MCF 10A (cell line): ENCODE measurements around the gene TATDN3. TPM values are rescaled to one million over a fixed set of nuclear protein-coding genes. Genes with fewer than 3 reads are reported as not detected.

Experiments used
- BruUV-seq: library from RNA; stranded (reverse); fragments of 400-500 nt; replicated peaks from 2 replicates; lab custom pipeline; 2021; lab: Mats Ljungman, UMichigan
- CTCF ChIA-PET: fragments of 300-600 bp; sonication (Branson Sonifier 250); formaldehyde crosslinking; extraction: SDS; loops from one replicate; lab custom pipeline; 2021; ENCODE audit warnings: antibody characterized with exemption, inconsistent platforms; lab: Yijun Ruan, JAX
- POLR2A ChIA-PET: fragments of 300-600, 350-650 bp; sonication (Branson Sonifier 250); formaldehyde crosslinking; extraction: SDS; loops from one replicate; lab custom pipeline; 2020; ENCODE audit warnings: antibody characterized with exemption, inconsistent platforms; lab: Yijun Ruan, JAX
- DNase-seq: peaks from one replicate; pipeline ENCODE4 v3.0.0-alpha.2; 2018; ENCODE audit not compliant: unreplicated experiment
- H3K27ac Mint-ChIP-seq: one replicate; pipeline ENCODE4 v1.8.0; 2022; ENCODE audit warnings: mild to moderate bottlenecking, low read depth, mixed read lengths; ENCODE audit not compliant: unreplicated experiment
- H3K27me3 Mint-ChIP-seq: one replicate; pipeline ENCODE4 v1.8.0; 2022; ENCODE audit warnings: mixed read lengths; ENCODE audit not compliant: insufficient read depth, unreplicated experiment
- H3K36me3 Mint-ChIP-seq: one replicate; pipeline ENCODE4 v1.8.0; 2022; ENCODE audit warnings: mild to moderate bottlenecking, moderate library complexity, mixed read lengths; ENCODE audit not compliant: insufficient read depth, unreplicated experiment
- H3K4me1 Mint-ChIP-seq: one replicate; pipeline ENCODE4 v1.8.0; 2022; ENCODE audit warnings: mixed read lengths; ENCODE audit not compliant: insufficient read depth, unreplicated experiment
- H3K4me3 Mint-ChIP-seq: one replicate; pipeline ENCODE4 v1.8.0; 2022; ENCODE audit warnings: mild to moderate bottlenecking, moderate library complexity, mixed read lengths; ENCODE audit not compliant: unreplicated experiment
- H3K9me3 Mint-ChIP-seq: one replicate; pipeline ENCODE4 v1.8.0; 2022; ENCODE audit warnings: mixed read lengths; ENCODE audit not compliant: unreplicated experiment
- intact Hi-C: fragments of 100-400 bp; cut with micrococcal nuclease; formaldehyde crosslinking; loops from 2 replicates; pipeline ENCODE4 v1.14.1; 2022
- total RNA-seq: library from RNA; stranded (reverse); gene quantifications from 2 replicates; pipeline ENCODE4 v1.2.3, GENCODE V29; 2022
- TF ChIP-seq, protein P1 (sequence below): fragments of 200-600 bp; IDR thresholded peaks from one replicate; pipeline ENCODE4 v1.8.0; 2022; ENCODE audit warnings: antibody characterized with exemption, mild to moderate bottlenecking; ENCODE audit not compliant: unreplicated experiment

The TATDN3 gene
- total RNA-seq, 1 experiment from 2014 or later: 31.5 TPM

DNA sequence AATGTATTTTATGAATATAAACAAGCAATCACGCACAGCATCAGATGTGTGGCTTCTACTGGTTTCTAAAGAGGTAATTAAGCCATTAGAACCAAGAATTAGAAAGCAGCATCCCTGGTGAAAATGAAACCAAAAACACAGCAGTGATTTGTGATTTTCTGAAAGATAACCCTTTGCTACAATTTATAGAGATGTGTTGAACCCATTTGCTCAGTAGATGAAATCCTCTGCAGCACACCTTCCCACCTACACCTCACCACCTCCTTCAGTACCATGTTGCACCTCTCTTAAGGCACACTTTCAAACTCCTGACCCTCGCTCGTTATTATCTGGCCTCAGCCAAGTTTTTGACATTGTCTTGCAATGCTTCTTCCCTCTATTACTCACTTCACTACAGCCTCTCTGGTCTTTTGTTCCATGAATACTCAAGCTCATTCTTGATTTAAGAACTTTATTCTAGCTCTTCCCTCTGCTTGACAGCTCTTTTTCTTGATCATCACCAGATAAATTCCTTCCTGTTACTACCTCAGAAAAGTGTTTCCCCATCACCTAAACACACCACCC, 38.7 kb upstream of the TATDN3 start:
- BruUV-seq: no TSS peak
- POLR2A ChIA-PET: interaction anchor here (1.0 to 1.4 kb wide), 5 partner anchors 9 to 276 kb away, joined by 3 to 7 read pairs (median 5); partner anchors contain the start of gene ATF3
- Mint-ChIP-seq H3K27me3 (no peaks in the 10 kb centered on the region), H3K27ac (no peak overlapping the region), H3K9me3 (no peaks in the 10 kb centered on the region), H3K4me1 (peaks cover 19% of the 10 kb centered on the region), H3K4me3 (no peak overlapping the region), H3K36me3 (peaks cover 18% of the 10 kb centered on the region)
- intact Hi-C loops: no loop called here
- TF ChIP-seq, protein P1, sequence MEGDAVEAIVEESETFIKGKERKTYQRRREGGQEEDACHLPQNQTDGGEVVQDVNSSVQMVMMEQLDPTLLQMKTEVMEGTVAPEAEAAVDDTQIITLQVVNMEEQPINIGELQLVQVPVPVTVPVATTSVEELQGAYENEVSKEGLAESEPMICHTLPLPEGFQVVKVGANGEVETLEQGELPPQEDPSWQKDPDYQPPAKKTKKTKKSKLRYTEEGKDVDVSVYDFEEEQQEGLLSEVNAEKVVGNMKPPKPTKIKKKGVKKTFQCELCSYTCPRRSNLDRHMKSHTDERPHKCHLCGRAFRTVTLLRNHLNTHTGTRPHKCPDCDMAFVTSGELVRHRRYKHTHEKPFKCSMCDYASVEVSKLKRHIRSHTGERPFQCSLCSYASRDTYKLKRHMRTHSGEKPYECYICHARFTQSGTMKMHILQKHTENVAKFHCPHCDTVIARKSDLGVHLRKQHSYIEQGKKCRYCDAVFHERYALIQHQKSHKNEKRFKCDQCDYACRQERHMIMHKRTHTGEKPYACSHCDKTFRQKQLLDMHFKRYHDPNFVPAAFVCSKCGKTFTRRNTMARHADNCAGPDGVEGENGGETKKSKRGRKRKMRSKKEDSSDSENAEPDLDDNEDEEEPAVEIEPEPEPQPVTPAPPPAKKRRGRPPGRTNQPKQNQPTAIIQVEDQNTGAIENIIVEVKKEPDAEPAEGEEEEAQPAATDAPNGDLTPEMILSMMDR: no peak
- CTCF ChIA-PET: interaction anchor here (0.9 to 14.0 kb wide), 12 partner anchors 7 to 682 kb away, joined by 3 to 156 read pairs (median 4); no protein-coding TSS in a partner anchor
- no peak for DNase-seq

DNA sequence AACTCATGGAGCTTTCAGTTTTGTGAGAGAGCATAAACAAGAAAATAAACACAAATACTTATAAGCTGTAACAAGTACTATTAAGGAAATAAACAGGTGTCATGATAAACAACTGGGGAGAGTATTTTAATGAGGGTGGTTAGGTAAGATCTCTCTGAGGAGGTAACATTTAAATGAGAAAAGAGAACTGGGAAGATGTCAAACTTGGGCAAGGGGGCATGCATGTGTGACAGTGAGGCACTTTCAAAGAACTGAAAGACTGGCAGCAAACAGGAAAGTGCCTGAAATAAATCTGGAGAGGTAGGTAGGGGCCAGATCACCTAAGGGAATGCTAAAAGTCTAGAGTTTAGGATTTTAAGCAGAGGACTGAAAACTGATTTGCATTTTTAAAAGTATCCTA, 37.9 kb upstream of the TATDN3 start:
- ChIA-PET CTCF (interaction anchor here (0.9 to 14.0 kb wide), 9 partner anchors 8 to 683 kb away, joined by 3 to 156 read pairs (median 6); no protein-coding TSS in a partner anchor), POLR2A (interaction anchor here (1.0 kb wide), 1 partner anchor 145 kb away, joined by 3 read pairs; the partner anchor contains the start of gene ATF3)
- Mint-ChIP-seq H3K27me3 (no peaks in the 10 kb centered on the region), H3K9me3 (no peaks in the 10 kb centered on the region), H3K4me3 (no peak overlapping the region), H3K27ac (no peak overlapping the region), H3K36me3 (peaks cover 18% of the 10 kb centered on the region), H3K4me1 (peaks cover 19% of the 10 kb centered on the region)
- intact Hi-C loops: no loop called here
- TF ChIP-seq, protein P1: no peak
- BruUV-seq: no TSS peak
- no peak for DNase-seq

DNA sequence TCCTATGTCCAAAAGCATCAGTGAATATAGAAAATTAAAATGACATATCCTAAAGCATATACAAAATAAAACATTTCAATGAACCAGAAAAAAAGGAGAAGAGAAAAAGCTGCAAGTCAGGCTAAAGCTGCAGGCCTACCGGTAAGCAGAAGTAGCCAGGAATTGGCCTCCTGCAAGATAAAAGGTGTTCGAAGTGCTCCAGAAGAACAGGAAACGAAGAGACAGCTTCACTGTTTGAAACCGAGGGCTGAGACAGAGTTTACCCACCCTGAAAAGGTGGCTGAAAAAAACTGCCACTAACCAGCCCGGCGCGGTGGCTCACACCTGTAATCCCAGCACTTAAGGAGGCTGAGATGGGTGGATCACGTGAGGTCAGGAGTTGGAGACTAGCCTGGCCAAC, 37.5 kb upstream of the TATDN3 start:
- intact Hi-C loops: no loop called here
- BruUV-seq: no TSS peak
- no peaks in the 10 kb centered on the region for H3K27me3 Mint-ChIP-seq
- POLR2A ChIA-PET: no interaction called here
- peaks cover 18% of the 10 kb centered on the region for H3K36me3 Mint-ChIP-seq
- no peak overlapping the region for H3K27ac Mint-ChIP-seq
- no peak overlapping the region for H3K4me3 Mint-ChIP-seq
- peaks cover 19% of the 10 kb centered on the region for H3K4me1 Mint-ChIP-seq
- no peak for DNase-seq
- TF ChIP-seq, protein P1: no peak
- no peaks in the 10 kb centered on the region for H3K9me3 Mint-ChIP-seq
- CTCF ChIA-PET: interaction anchor here (0.6 to 14.0 kb wide), 10 partner anchors 8 to 499 kb away, joined by 3 to 156 read pairs (median 6); no protein-coding TSS in a partner anchor

DNA sequence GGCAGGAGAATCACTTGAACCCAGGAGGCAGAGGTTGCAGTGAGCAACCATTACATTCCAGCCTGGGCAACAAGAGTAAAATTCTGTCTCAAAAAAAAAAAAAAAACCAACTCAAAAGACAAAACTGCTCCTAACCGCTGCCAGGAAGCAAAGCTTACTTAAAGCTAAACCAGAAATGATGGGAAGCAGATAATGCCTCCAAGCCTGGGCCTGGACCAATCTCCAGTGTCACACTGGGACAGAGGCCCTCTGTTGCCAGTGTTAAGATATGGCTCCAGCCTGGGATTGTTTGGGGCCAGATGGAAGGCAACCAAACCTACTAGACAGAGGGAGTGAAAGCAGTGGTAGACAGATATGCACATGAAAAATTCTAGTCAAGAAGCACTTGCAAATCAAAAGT, 37.0 kb upstream of the TATDN3 start:
- ChIA-PET POLR2A (interaction anchor here (1.2 kb wide), 1 partner anchor 285 kb away, joined by 5 read pairs; no protein-coding TSS in a partner anchor), CTCF (interaction anchor here (0.6 to 14.0 kb wide), 10 partner anchors 9 to 499 kb away, joined by 3 to 156 read pairs (median 5); no protein-coding TSS in a partner anchor)
- Mint-ChIP-seq H3K36me3 (peaks cover 18% of the 10 kb centered on the region), H3K9me3 (no peaks in the 10 kb centered on the region), H3K27me3 (no peaks in the 10 kb centered on the region), H3K4me3 (no peak overlapping the region), H3K27ac (no peak overlapping the region), H3K4me1 (peaks cover 19% of the 10 kb centered on the region)
- intact Hi-C loops: no loop called here
- TF ChIP-seq, protein P1: no peak
- DNase-seq: no peak
- BruUV-seq: no TSS peak
